Aortic smooth muscle cell (primary cell): ENCODE measurements around the gene NOLC1. TPM values are rescaled to one million over a fixed set of nuclear protein-coding genes. Genes with fewer than 3 reads are reported as not detected.

ENCODE experiments used
- total RNA-seq: library from RNA; depleted of rRNA; stranded (reverse); fragments of >200 nt; gene quantifications from 2 replicates; pipeline ENCODE4 v1.2.3, GENCODE V29; 2014

Gene NOLC1
- 22.1 and 38.3 TPM in 2 replicates for total RNA-seq

GRCh38 chr10:102151774-102152544 lies at the start of gene NOLC1:
TSS of gene NOLC1 (plus strand) at chr10:102152389. CDS start at chr10:102152411, 22 bp downstream.

GRCh38 chr10:102120142-102120990 lies 31.8 kb upstream of the NOLC1 start, which contains the start of gene LDB1:
TSS of gene LDB1 (minus strand) at chr10:102120368. CDS start at chr10:102120110, 258 bp downstream.

GRCh38 chr10:102132563-102133372 lies 19.4 kb upstream of the NOLC1 start, which contains the start of gene PPRC1:
TSS of gene PPRC1 (plus strand) at chr10:102133040. CDS start at chr10:102133069, 29 bp downstream.

Other genes starting within 250 kb of the NOLC1 start
- 8.7 and 9.6 TPM in 2 replicates for gene ARMH3, start 96.2 kb upstream of the NOLC1 start, total RNA-seq
- 21.5 and 22.5 TPM in 2 replicates for gene HPS6, start 87.0 kb upstream of the NOLC1 start, total RNA-seq
- 40.6 and 42.4 TPM in 2 replicates for gene LDB1, start 32.0 kb upstream of the NOLC1 start, total RNA-seq
- 9.4 and 10.7 TPM in 2 replicates for gene PPRC1, start 19.3 kb upstream of the NOLC1 start, total RNA-seq
- 0.26 TPM in 1 of 2 replicates, not detected in the other for gene ELOVL3, start 73.9 kb downstream of the NOLC1 start, total RNA-seq
- 0.12 and 0.13 TPM in 2 replicates for gene PITX3, start 89.1 kb downstream of the NOLC1 start, total RNA-seq
- gene GBF1, start 93.1 kb downstream of the NOLC1 start, total RNA-seq, result 28.4 and 40.7 TPM in 2 replicates
- 12.7 and 14.0 TPM in 2 replicates for gene NFKB2, start 243.3 kb downstream of the NOLC1 start, total RNA-seq